Pancreas (tissue), 10 donors: ENCODE data around the gene RNF31. TPM values are rescaled to one million over a fixed set of nuclear protein-coding genes. Genes with fewer than 3 reads are reported as not detected.
A peak's percentile ranks its signal among the peaks of the same experiment; 100 is the strongest.

Experiments used
- ATAC-seq, 4 donors: fragments of 200-7000 bp; cut with Tn5 transposase; one replicate each; pipeline versions ENCODE4 v1.8.0 to v1.9.1; 2020; ENCODE audit warnings: mild to moderate bottlenecking in 4 of 4, moderate library complexity in 4 of 4
- DNase-seq, 6 donors: peaks; one replicate each; pipeline ENCODE4 v3.0.0-alpha.2; 2020
- FAIRE-seq: peaks from 2 replicates; lab custom pipeline; 2012; peaks lifted over from hg19 to GRCh38; lab: Jason Lieb, UNC
- H3K27ac ChIP-seq, 4 donors: fragments of 200-600 bp; sonication (generic); 1 replicate in 3 of 4; 2 replicates in 1 of 4; pipeline versions ENCODE4 v1.5.0 to v1.8.0; 2020
- H3K27me3 ChIP-seq, 4 donors: fragments of 200-600 bp; one replicate each; pipeline ENCODE4 v1.8.0; 2021
- H3K36me3 ChIP-seq, 3 donors: fragments of 200-600 bp; sonication (generic) in 1 of 3; one replicate each; pipeline versions ENCODE4 v1.5.0 to v1.8.0; 2020 to 2021
- H3K4me1 ChIP-seq, 3 donors: fragments of 200-600 bp; one replicate each; pipeline ENCODE4 v1.8.0; 2021
- H3K4me3 ChIP-seq, 4 donors: fragments of 200-600 bp; sonication (generic) in 2 of 4; one replicate each; pipeline versions ENCODE4 v1.5.0 to v1.8.0; 2020 to 2021
- H3K9me3 ChIP-seq, 4 donors: fragments of 200-600 bp; one replicate each; pipeline ENCODE4 v1.8.0; 2021
- WGBS, 2 donors: extraction: QIAGEN DNeasy Blood & Tissue Kit; methylation state at CpG; one replicate each; pipeline ENCODE4 v1.1.7; 2013; 5-methylcytosine and 5-hydroxymethylcytosine counted together
- intact Hi-C, 3 donors: fragments of 100-400 bp; cut with DNase I; formaldehyde crosslinking; loops; one replicate each; pipeline versions ENCODE4 v1.11.1 to v1.14.2; 2022
- polyA plus RNA-seq, 2 donors: library from polyadenylated mRNA; stranded (reverse); fragments of 200-250 nt; gene quantifications; one replicate each; pipeline ENCODE4 v1.2.3, GENCODE V29; 2013
- total RNA-seq, 6 donors: library from RNA; stranded (reverse); fragmentation: NEBNext Ultra II Directional in 4 of 6; extraction: Animal tissue kit (Norgen Biotek cat#: 25700) in 4 of 6; gene quantifications; one replicate each; pipeline versions ENCODE4 v1.2.1 to v1.2.4, GENCODE V29; 2021 to 2023
- TF ChIP-seq, protein P1 (sequence below), 4 donors: fragments of 200-600 bp; sonication (generic) in 3 of 4; IDR thresholded peaks; one replicate each; pipeline versions ENCODE4 v1.5.0 to v1.8.0; 2021; ENCODE audit warnings: antibody characterized with exemption in 4 of 4
- donor health status: healthy with polysubstance abuse.
- donor health status: DM: no; HTN: no; CAD: no; lungs with moderate emphysema.
- donor health status: DM: no; HTN: no; CAD: no.
- donor health status: control.
- donor health status: control.
- donor health status: Bipolar disorder and iron deficiency.
- donor health status: DM: yes; HTN: yes; CAD: no.
- donor health status: DM: no; HTN: no; CAD: no.
- donor health status: DM: no; HTN: no; CAD: no.
- donor health status: DM: yes; HTN: yes; CAD: no.

RNF31 gene
- total and polyA plus RNA-seq, 8 donors = 25.8 to 169 (median 40.4) TPM

DNA sequence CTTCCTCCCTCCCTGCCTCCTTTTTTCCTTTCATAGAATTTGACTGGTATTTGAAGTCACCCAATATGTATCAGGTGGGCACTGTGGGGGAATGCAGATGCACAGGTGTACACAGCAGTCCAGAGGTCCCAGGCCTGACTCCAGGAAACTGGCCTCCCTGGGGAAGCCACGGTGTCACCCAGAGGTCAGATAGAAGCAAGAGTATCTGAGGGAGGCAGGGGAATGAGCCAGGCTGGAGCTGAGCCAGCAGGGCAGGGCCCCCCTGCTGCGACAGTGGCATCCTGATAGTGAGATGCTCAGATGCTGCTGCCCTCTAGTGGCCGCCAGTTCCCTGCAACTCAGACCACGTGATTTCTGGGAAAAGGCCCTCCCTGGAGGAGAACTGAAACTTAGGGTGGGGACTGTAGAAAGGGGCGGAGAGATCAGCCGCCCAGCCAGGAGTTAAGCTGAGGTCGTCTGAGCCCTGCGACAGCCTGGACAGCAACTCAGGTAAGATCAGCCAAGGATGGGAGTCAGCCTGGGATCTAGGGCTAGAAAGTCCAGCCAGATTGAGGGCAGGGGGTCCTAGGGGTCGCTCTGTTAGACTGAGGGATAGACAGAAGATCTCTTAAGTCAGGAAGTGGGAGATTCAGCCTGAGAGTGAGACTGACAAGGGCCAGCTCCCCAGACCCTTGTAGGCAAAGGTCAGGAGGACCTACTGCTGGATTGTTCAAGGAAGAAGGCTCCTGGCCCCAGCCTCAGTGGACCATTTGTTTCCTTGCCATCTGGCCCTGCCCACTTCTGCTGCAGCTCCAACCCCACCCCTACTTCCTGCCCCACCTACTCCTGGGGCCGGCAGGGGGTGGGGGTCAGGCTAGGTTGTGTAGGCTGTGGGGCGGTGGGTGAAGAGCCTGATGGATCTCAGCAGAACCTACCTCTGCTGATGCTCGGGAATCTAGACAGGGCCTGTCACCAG, 13.8 kb downstream of the RNF31 start, which contains the start of gene IRF9:
Gene IRF9 (plus strand): TSS at position 416 of the 955 bp plus-strand sequence. CDS start 880 bp downstream, outside the sequence.
- TF ChIP-seq, protein P1, sequence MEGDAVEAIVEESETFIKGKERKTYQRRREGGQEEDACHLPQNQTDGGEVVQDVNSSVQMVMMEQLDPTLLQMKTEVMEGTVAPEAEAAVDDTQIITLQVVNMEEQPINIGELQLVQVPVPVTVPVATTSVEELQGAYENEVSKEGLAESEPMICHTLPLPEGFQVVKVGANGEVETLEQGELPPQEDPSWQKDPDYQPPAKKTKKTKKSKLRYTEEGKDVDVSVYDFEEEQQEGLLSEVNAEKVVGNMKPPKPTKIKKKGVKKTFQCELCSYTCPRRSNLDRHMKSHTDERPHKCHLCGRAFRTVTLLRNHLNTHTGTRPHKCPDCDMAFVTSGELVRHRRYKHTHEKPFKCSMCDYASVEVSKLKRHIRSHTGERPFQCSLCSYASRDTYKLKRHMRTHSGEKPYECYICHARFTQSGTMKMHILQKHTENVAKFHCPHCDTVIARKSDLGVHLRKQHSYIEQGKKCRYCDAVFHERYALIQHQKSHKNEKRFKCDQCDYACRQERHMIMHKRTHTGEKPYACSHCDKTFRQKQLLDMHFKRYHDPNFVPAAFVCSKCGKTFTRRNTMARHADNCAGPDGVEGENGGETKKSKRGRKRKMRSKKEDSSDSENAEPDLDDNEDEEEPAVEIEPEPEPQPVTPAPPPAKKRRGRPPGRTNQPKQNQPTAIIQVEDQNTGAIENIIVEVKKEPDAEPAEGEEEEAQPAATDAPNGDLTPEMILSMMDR (IDR thresholded peaks at IDR 0.05) = peak; percentile 89 to 96 (median 92)
- Histone ChIP-seq H3K9me3 (no peaks in the 10 kb centered on the region), H3K27ac (peak within 1 kb of the TSS; percentile 71 to 92 (median 82)), H3K4me3 (peak within 1 kb of the TSS; percentile 37 to 74 (median 58)), H3K4me1 (peaks cover 0 to 19% (median 0%) of the 10 kb centered on the region in 3 donors), H3K36me3 (peaks cover 9 to 54% (median 29%) of the 10 kb centered on the region in 3 donors), H3K27me3 (no peaks in the 10 kb centered on the region)
- DNase-seq (peak; percentile 93 to 97 (median 96)), ATAC-seq (peak; percentile 94 to 96 (median 96)), FAIRE-seq (no peak)
- 0 to 1% methylated on average over 12 of the region's 12 CpGs for WGBS, 2 donors
- intact Hi-C loops = no loop called here

DNA sequence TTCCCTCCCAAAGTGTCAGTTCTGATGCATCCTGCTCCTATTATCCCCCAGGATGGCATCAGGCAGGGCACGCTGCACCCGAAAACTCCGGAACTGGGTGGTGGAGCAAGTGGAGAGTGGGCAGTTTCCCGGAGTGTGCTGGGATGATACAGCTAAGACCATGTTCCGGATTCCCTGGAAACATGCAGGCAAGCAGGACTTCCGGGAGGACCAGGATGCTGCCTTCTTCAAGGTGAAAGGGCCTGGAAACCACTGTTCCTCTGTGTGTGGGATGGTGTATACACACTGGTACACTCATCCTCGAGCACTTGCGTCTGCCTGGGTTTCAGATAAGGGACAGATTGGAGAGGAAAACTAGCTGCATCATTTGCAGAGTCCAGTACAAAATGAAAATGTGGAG, 14.8 kb downstream of the RNF31 start:
- peaks cover 8 to 52% (median 29%) of the 10 kb centered on the region in 3 donors for H3K36me3 ChIP-seq
- peaks cover 0 to 19% (median 0%) of the 10 kb centered on the region in 3 donors for H3K4me1 ChIP-seq
- DNase-seq (peak in 1 of 6 donors; percentile 45), ATAC-seq (peak in 1 of 4 donors; percentile 3), FAIRE-seq (no peak)
- H3K27ac ChIP-seq = peak overlapping the region in 1 of 4 donors; percentile 79
- H3K4me3 ChIP-seq = peak overlapping the region in 2 of 4 donors; percentile 55 to 61
- intact Hi-C loops = no loop called here
- TF ChIP-seq, protein P1 (IDR thresholded peaks at IDR 0.05) = no peak
- no peaks in the 10 kb centered on the region for H3K9me3 ChIP-seq
- H3K27me3 ChIP-seq = no peaks in the 10 kb centered on the region
- WGBS, 2 donors = 36 to 49% methylated on average over 8 of the region's 8 CpGs

DNA sequence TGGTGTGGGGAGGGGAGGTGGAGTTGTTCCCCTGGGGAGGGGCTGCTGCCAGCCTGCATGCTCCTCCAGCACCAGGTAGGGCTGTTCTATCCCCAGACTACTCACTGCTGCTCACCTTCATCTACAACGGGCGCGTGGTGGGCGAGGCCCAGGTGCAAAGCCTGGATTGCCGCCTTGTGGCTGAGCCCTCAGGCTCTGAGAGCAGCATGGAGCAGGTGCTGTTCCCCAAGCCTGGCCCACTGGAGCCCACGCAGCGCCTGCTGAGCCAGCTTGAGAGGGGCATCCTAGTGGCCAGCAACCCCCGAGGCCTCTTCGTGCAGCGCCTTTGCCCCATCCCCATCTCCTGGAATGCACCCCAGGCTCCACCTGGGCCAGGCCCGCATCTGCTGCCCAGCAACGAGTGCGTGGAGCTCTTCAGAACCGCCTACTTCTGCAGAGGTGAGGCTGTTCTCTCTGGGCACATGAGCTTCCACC, 17.3 kb downstream of the RNF31 start:
- intact Hi-C loops = no loop called here
- peaks cover 0 to 19% (median 0%) of the 10 kb centered on the region in 3 donors for H3K4me1 ChIP-seq
- H3K4me3 ChIP-seq = no peak overlapping the region
- TF ChIP-seq, protein P1 (IDR thresholded peaks at IDR 0.05) = no peak
- peaks cover 5 to 44% (median 24%) of the 10 kb centered on the region in 3 donors for H3K36me3 ChIP-seq
- no peak for ATAC-seq
- 85 to 94% methylated on average over 12 to 14 of the region's 14 CpGs for WGBS, 2 donors
- H3K27me3 ChIP-seq = no peaks in the 10 kb centered on the region
- peak in 1 of 6 donors; percentile 42 for DNase-seq
- no peak for FAIRE-seq
- no peaks in the 10 kb centered on the region for H3K9me3 ChIP-seq
- H3K27ac ChIP-seq = no peak overlapping the region

GRCh38 chr14:24165785-24166184, 18.5 kb downstream of the RNF31 start:
- WGBS, 2 donors = 87% methylated on average over 5 of the region's 5 CpGs

More at GRCh38 chr14:24165785-24166184, 18.5 kb downstream of the RNF31 start:
- FAIRE-seq (no peak), DNase-seq (peak in 1 of 6 donors; percentile 21), ATAC-seq (no peak)
- intact Hi-C loops = no loop called here
- H3K27ac ChIP-seq = no peak overlapping the region
- H3K27me3 ChIP-seq = no peaks in the 10 kb centered on the region
- H3K4me3 ChIP-seq = no peak overlapping the region
- TF ChIP-seq, protein P1 (IDR thresholded peaks at IDR 0.05) = no peak
- peaks cover 5 to 45% (median 24%) of the 10 kb centered on the region in 3 donors for H3K36me3 ChIP-seq
- peaks cover 0 to 14% (median 0%) of the 10 kb centered on the region in 3 donors for H3K4me1 ChIP-seq
- no peaks in the 10 kb centered on the region for H3K9me3 ChIP-seq
